HEK293 (cell line): ENCODE results near the gene PAX3.

ENCODE experiments used
- CTCF ChIA-PET: fragments of 350-600 bp; formaldehyde crosslinking; extraction: SDS; loops from one replicate; lab custom pipeline; 2021; ENCODE audit warnings: antibody characterized with exemption; lab: Yijun Ruan, JAX
- POLR2A ChIA-PET: fragments of 300-600 bp; formaldehyde crosslinking; extraction: SDS; loops from one replicate; lab custom pipeline; 2020; ENCODE audit warnings: antibody characterized with exemption, inconsistent platforms; lab: Yijun Ruan, JAX
- H3K27ac ChIP-seq: fragments of 200-500 bp; sonication (Bioruptor generic); 2 replicates; pipeline ENCODE4 v1.5.1; 2014; ENCODE audit warnings: low read depth, low read length, control low read depth, inconsistent platforms; ENCODE audit errors: extremely low read depth
- H3K36me3 ChIP-seq, 2 experiments: fragments of 200-500 bp in 1 of 2; sonication (Bioruptor generic) in 1 of 2; 1 replicate in 1 of 2; 2 replicates in 1 of 2; pipeline ENCODE4 v1.5.1; 2014 to 2017; ENCODE audit warnings: inconsistent platforms in 2 of 2, low read length in 2 of 2; ENCODE audit not compliant: control insufficient read depth in 2 of 2, insufficient read depth in 1 of 2
- H3K4me1 ChIP-seq: fragments of 200-500 bp; sonication (Bioruptor generic); 2 replicates; pipeline ENCODE4 v1.5.1; 2014; ENCODE audit warnings: mild to moderate bottlenecking, low read length, inconsistent platforms; ENCODE audit not compliant: control insufficient read depth, insufficient read depth
- H3K4me3 ChIP-seq: 2 replicates; pipeline ENCODE4 v1.5.1; 2011; ENCODE audit warnings: low read depth, mild to moderate bottlenecking, control low read depth, low read length, moderate library complexity
- H3K9me3 ChIP-seq: fragments of 200-500 bp; sonication (Bioruptor generic); 2 replicates; pipeline ENCODE4 v1.5.1; 2014; ENCODE audit warnings: low read depth, low read length, inconsistent platforms; ENCODE audit not compliant: control insufficient read depth, insufficient read depth
- BCL11A ChIP-seq: fragments of 450-650 bp; formaldehyde crosslinking; IDR thresholded peaks from 2 replicates; pipeline ENCODE4 v1.5.1; 2016; ENCODE audit warnings: low read depth, missing biosample characterization, missing genetic modification characterization
- KLF8 ChIP-seq: fragments of 450-650 bp; formaldehyde crosslinking; IDR thresholded peaks from 2 replicates; pipeline ENCODE4 v1.5.1; 2016; ENCODE audit warnings: missing biosample characterization, missing genetic modification characterization
- MYNN ChIP-seq: fragments of 450-650 bp; formaldehyde crosslinking; IDR thresholded peaks from 2 replicates; pipeline ENCODE4 v1.5.1; 2016; ENCODE audit warnings: missing biosample characterization, missing genetic modification characterization, borderline replicate concordance
- OVOL3 ChIP-seq: fragments of 450-650 bp; formaldehyde crosslinking; IDR thresholded peaks from 2 replicates; pipeline ENCODE4 v1.5.1; 2016; ENCODE audit warnings: missing biosample characterization, missing genetic modification characterization
- RBAK ChIP-seq: fragments of 450-650 bp; formaldehyde crosslinking; IDR thresholded peaks from 2 replicates; pipeline ENCODE4 v1.5.1; 2016; ENCODE audit warnings: missing biosample characterization, missing genetic modification characterization
- ZBTB10 ChIP-seq: fragments of 450-650 bp; formaldehyde crosslinking; IDR thresholded peaks from 2 replicates; pipeline ENCODE4 v1.5.1; 2016; ENCODE audit warnings: missing biosample characterization, missing genetic modification characterization
- ZEB2 ChIP-seq: fragments of 450-650 bp; formaldehyde crosslinking; IDR thresholded peaks from 2 replicates; pipeline ENCODE4 v1.5.1; 2016; ENCODE audit warnings: missing biosample characterization, missing genetic modification characterization
- ZFP3 ChIP-seq: fragments of 450-650 bp; formaldehyde crosslinking; IDR thresholded peaks from 2 replicates; pipeline ENCODE4 v1.5.1; 2016; ENCODE audit warnings: low read depth, missing biosample characterization, missing genetic modification characterization
- ZNF121 ChIP-seq: fragments of 450-650 bp; formaldehyde crosslinking; IDR thresholded peaks from 2 replicates; pipeline ENCODE4 v1.5.1; 2016; ENCODE audit warnings: missing biosample characterization, missing genetic modification characterization
- ZNF155 ChIP-seq: fragments of 450-650 bp; formaldehyde crosslinking; IDR thresholded peaks from 2 replicates; pipeline ENCODE4 v1.5.1; 2016; ENCODE audit warnings: missing biosample characterization, missing genetic modification characterization
- ZNF169 ChIP-seq: fragments of 450-650 bp; formaldehyde crosslinking; IDR thresholded peaks from 2 replicates; pipeline ENCODE4 v1.5.1; 2016; ENCODE audit warnings: missing biosample characterization, missing genetic modification characterization
- ZNF174 ChIP-seq: fragments of 450-650 bp; formaldehyde crosslinking; IDR thresholded peaks from 2 replicates; pipeline ENCODE4 v1.5.0; 2017; ENCODE audit warnings: missing biosample characterization, mild to moderate bottlenecking, missing genetic modification characterization
- ZNF350 ChIP-seq: fragments of 450-650 bp; formaldehyde crosslinking; IDR thresholded peaks from 2 replicates; pipeline ENCODE4 v1.5.0; 2017; ENCODE audit warnings: missing biosample characterization, mild to moderate bottlenecking, missing genetic modification characterization
- ZNF473 ChIP-seq: fragments of 450-650 bp; formaldehyde crosslinking; IDR thresholded peaks from 2 replicates; pipeline ENCODE4 v1.5.1; 2017; ENCODE audit warnings: missing biosample characterization, missing genetic modification characterization
- ZNF514 ChIP-seq: fragments of 450-650 bp; formaldehyde crosslinking; IDR thresholded peaks from 2 replicates; pipeline ENCODE4 v1.5.1; 2016; ENCODE audit warnings: missing biosample characterization, missing genetic modification characterization
- ZNF530 ChIP-seq: fragments of 450-650 bp; formaldehyde crosslinking; IDR thresholded peaks from 2 replicates; pipeline ENCODE4 v1.5.1; 2016; ENCODE audit warnings: low read depth, missing biosample characterization, missing genetic modification characterization
- ZNF639 ChIP-seq: fragments of 450-650 bp; formaldehyde crosslinking; IDR thresholded peaks from 2 replicates; pipeline ENCODE4 v1.5.1; 2016; ENCODE audit warnings: missing biosample characterization, missing genetic modification characterization
- ZNF701 ChIP-seq: fragments of 450-650 bp; formaldehyde crosslinking; IDR thresholded peaks from 2 replicates; pipeline ENCODE4 v1.5.1; 2016; ENCODE audit warnings: missing biosample characterization, missing genetic modification characterization
- ZSCAN23 ChIP-seq: fragments of 450-650 bp; formaldehyde crosslinking; IDR thresholded peaks from 2 replicates; pipeline ENCODE4 v1.5.1; 2016; ENCODE audit warnings: missing biosample characterization, missing genetic modification characterization
- TF ChIP-seq, protein P1 (sequence below): fragments of 450-650 bp; formaldehyde crosslinking; IDR thresholded peaks from 2 replicates; pipeline ENCODE4; 2016; ENCODE audit warnings: missing biosample characterization, missing genetic modification characterization
- TF ChIP-seq, protein P2 (sequence below): fragments of 450-650 bp; formaldehyde crosslinking; IDR thresholded peaks from 2 replicates; pipeline ENCODE4 v1.5.1; 2016; ENCODE audit warnings: missing biosample characterization, missing genetic modification characterization
- TF ChIP-seq, protein P3 (sequence below): fragments of 450-650 bp; formaldehyde crosslinking; IDR thresholded peaks from 2 replicates; pipeline ENCODE4 v1.5.1; 2016; ENCODE audit warnings: missing biosample characterization, missing genetic modification characterization

Gene PAX3

GRCh38 chr2:222271854-222272253 is 26.9 kb downstream of the PAX3 start:
- Histone ChIP-seq H3K27ac (no peak overlapping the region), H3K4me1 (peaks cover 11% of the 10 kb centered on the region), H3K9me3 (no peaks in the 10 kb centered on the region), H3K4me3 (no peak overlapping the region), H3K36me3 (peaks cover 0 to 22% of the 10 kb centered on the region in 2 experiments; a peak in 2 of 3 replicates)
- ChIA-PET CTCF (no interaction called here), POLR2A (interaction anchor here (1.2 to 2.3 kb wide), 2 partner anchors 27 kb away, joined by 3 to 7 read pairs; partner anchors contain the start of gene PAX3)
- no peak for TF ChIP-seq ZNF514 (tag by site-specific recombination)
- no peak for TF ChIP-seq ZNF350
- TF ChIP-seq, protein P1, sequence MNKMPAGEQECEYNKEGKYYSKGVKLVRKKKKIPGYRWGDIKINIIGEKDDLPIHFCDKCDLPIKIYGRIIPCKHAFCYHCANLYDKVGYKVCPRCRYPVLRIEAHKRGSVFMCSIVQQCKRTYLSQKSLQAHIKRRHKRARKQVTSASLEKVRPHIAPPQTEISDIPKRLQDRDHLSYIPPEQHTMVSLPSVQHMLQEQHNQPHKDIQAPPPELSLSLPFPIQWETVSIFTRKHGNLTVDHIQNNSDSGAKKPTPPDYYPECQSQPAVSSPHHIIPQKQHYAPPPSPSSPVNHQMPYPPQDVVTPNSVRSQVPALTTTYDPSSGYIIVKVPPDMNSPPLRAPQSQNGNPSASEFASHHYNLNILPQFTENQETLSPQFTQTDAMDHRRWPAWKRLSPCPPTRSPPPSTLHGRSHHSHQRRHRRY (tag by site-specific recombination): no peak
- TF ChIP-seq ZNF473 (tag by site-specific recombination): no peak

DNA sequence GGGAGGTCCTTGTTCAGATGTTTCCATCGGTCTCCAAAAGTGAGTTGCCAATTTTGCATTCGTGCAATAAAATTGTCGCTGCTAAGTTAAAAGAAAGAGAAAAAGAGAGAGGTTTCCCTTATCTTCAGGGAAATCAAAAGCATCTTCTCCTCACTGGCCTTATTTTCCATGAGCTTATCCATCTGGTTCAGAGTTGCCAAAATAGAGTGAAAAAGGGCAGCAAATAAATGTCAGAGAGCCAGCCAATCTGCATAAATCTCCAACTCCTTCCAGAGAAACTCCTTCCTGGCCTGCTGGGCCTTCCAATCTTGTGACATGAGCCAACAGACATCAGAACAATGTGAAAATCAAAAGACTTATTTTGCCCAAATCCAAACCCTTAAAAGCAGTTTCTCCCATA is 28.4 kb downstream of the PAX3 start:
- CTCF ChIA-PET: interaction anchor here (0.6 to 0.8 kb wide), 2 partner anchors 10 to 491 kb away, joined by 3 to 4 read pairs; no protein-coding TSS in a partner anchor
- Histone ChIP-seq H3K9me3 (no peaks in the 10 kb centered on the region), H3K4me1 (peaks cover 11% of the 10 kb centered on the region), H3K36me3 (peaks cover 0 to 11% of the 10 kb centered on the region in 2 experiments; a peak in 2 of 3 replicates), H3K27ac (no peak overlapping the region), H3K4me3 (no peak overlapping the region)
- TF ChIP-seq ZNF121 (tag by site-specific recombination): no peak
- TF ChIP-seq ZNF530 (tag by site-specific recombination): no peak
- no peak for TF ChIP-seq ZNF473 (tag by site-specific recombination)
- no peak for TF ChIP-seq ZSCAN23 (tag by site-specific recombination)
- TF ChIP-seq, protein P2, sequence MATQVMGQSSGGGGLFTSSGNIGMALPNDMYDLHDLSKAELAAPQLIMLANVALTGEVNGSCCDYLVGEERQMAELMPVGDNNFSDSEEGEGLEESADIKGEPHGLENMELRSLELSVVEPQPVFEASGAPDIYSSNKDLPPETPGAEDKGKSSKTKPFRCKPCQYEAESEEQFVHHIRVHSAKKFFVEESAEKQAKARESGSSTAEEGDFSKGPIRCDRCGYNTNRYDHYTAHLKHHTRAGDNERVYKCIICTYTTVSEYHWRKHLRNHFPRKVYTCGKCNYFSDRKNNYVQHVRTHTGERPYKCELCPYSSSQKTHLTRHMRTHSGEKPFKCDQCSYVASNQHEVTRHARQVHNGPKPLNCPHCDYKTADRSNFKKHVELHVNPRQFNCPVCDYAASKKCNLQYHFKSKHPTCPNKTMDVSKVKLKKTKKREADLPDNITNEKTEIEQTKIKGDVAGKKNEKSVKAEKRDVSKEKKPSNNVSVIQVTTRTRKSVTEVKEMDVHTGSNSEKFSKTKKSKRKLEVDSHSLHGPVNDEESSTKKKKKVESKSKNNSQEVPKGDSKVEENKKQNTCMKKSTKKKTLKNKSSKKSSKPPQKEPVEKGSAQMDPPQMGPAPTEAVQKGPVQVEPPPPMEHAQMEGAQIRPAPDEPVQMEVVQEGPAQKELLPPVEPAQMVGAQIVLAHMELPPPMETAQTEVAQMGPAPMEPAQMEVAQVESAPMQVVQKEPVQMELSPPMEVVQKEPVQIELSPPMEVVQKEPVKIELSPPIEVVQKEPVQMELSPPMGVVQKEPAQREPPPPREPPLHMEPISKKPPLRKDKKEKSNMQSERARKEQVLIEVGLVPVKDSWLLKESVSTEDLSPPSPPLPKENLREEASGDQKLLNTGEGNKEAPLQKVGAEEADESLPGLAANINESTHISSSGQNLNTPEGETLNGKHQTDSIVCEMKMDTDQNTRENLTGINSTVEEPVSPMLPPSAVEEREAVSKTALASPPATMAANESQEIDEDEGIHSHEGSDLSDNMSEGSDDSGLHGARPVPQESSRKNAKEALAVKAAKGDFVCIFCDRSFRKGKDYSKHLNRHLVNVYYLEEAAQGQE (tag by site-specific recombination): no peak
- no peak for TF ChIP-seq RBAK (tag by site-specific recombination)
- no peak for TF ChIP-seq ZNF639 (tag by site-specific recombination)
- no peak for TF ChIP-seq ZEB2 (tag by site-specific recombination)
- TF ChIP-seq ZNF174 (tag by site-specific recombination): no peak
- TF ChIP-seq MYNN: no peak
- TF ChIP-seq ZNF701 (tag by site-specific recombination): no peak
- TF ChIP-seq OVOL3 (tag by site-specific recombination): no peak
- no peak for TF ChIP-seq ZFP3 (tag by site-specific recombination)
- TF ChIP-seq BCL11A (tag by site-specific recombination): no peak
- TF ChIP-seq ZNF155 (tag by site-specific recombination): no peak
- TF ChIP-seq ZNF169 (tag by site-specific recombination): no peak
- no peak for TF ChIP-seq ZBTB10
- no peak for TF ChIP-seq KLF8 (tag by site-specific recombination)
- TF ChIP-seq, protein P3, sequence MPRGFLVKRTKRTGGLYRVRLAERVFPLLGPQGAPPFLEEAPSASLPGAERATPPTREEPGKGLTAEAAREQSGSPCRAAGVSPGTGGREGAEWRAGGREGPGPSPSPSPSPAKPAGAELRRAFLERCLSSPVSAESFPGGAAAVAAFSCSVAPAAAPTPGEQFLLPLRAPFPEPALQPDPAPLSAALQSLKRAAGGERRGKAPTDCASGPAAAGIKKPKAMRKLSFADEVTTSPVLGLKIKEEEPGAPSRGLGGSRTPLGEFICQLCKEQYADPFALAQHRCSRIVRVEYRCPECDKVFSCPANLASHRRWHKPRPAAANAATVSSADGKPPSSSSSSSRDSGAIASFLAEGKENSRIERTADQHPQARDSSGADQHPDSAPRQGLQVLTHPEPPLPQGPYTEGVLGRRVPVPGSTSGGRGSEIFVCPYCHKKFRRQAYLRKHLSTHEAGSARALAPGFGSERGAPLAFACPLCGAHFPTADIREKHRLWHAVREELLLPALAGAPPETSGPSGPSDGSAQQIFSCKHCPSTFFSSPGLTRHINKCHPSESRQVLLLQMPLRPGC (tag by site-specific recombination): no peak
- POLR2A ChIA-PET: interaction anchor here (1.2 kb wide), 1 partner anchor 29 kb away, joined by 3 read pairs; the partner anchor contains the start of gene PAX3
